Smooth muscle cell (in vitro differentiated cells): ENCODE results near the gene FAM20C. TPM values are rescaled to one million over a fixed set of nuclear protein-coding genes. Genes with fewer than 3 reads are reported as not detected.

Source experiments
- DNase-seq: peaks from one replicate; lab custom pipeline; 2025; ENCODE audit not compliant: unreplicated experiment; lab: John Stamatoyannopoulos, UW
- H2AFZ ChIP-seq: fragments of 200-600 bp; sonication (generic); 2 replicates; pipeline ENCODE4 v1.6.0; 2016; ENCODE audit warnings: antibody characterized with exemption, low read depth, mild to moderate bottlenecking
- H3F3A ChIP-seq: fragments of 200-600 bp; sonication (generic); 2 replicates; pipeline ENCODE4 v1.6.0; 2017; ENCODE audit warnings: antibody characterized with exemption, low read depth
- H3K27ac ChIP-seq: fragments of 200-600 bp; sonication (generic); 2 replicates; pipeline ENCODE4 v1.5.1; 2016; ENCODE audit warnings: low read depth, mild to moderate bottlenecking
- H3K27me3 ChIP-seq: fragments of 200-600 bp; sonication (generic); 2 replicates; pipeline ENCODE4 v1.6.1; 2016; ENCODE audit warnings: low read depth, mild to moderate bottlenecking
- H3K36me3 ChIP-seq: fragments of 200-600 bp; sonication (generic); 2 replicates; pipeline ENCODE4 v1.5.1; 2016; ENCODE audit warnings: low read depth
- H3K4me1 ChIP-seq: fragments of 200-600 bp; sonication (generic); 2 replicates; pipeline ENCODE4 v1.5.1; 2016; ENCODE audit warnings: low read depth
- H3K4me2 ChIP-seq: fragments of 200-600 bp; sonication (generic); 2 replicates; pipeline ENCODE4 v1.6.0; 2016; ENCODE audit warnings: mild to moderate bottlenecking
- H3K4me3 ChIP-seq: fragments of 200-600 bp; sonication (generic); 2 replicates; pipeline ENCODE4 v1.5.1; 2016; ENCODE audit warnings: mild to moderate bottlenecking
- H3K79me2 ChIP-seq: fragments of 200-600 bp; sonication (generic); 2 replicates; pipeline ENCODE4 v1.6.0; 2016; ENCODE audit warnings: low read depth, mild to moderate bottlenecking
- H3K9ac ChIP-seq: fragments of 200-600 bp; sonication (generic); 2 replicates; pipeline ENCODE4 v1.6.0; 2016; ENCODE audit warnings: low read depth
- H3K9me3 ChIP-seq: fragments of 200-600 bp; sonication (generic); replicated peaks from 2 replicates; pipeline ENCODE4 v1.5.1; 2016; ENCODE audit warnings: low read depth
- H4K20me1 ChIP-seq: fragments of 200-600 bp; sonication (generic); 2 replicates; pipeline ENCODE4 v1.6.0; 2016; ENCODE audit warnings: low read depth
- WGBS: methylation state at CpG from one replicate; pipeline ENCODE4 v1.1.7; 2016; ENCODE audit warnings: low lambda C conversion rate; 5-methylcytosine and 5-hydroxymethylcytosine counted together
- polyA plus RNA-seq: library from polyadenylated mRNA; unstranded; fragments of >200 nt; fragmentation: Nextera tagmentation; extraction: Ambion mirVana; gene quantifications from 2 replicates; pipeline ENCODE4 v1.2.1, GENCODE V29; 2016
- total RNA-seq: library from RNA; depleted of rRNA; stranded (reverse); fragments of >200 nt; gene quantifications from 2 replicates; pipeline ENCODE4 v1.2.3, GENCODE V29; 2014
- TF ChIP-seq, protein P1 (sequence below): fragments of 200-600 bp; sonication (generic); IDR thresholded peaks from 2 replicates; pipeline ENCODE4 v1.5.1; 2017; ENCODE audit warnings: borderline replicate concordance, mild to moderate bottlenecking, antibody characterized with exemption; ENCODE audit not compliant: insufficient read depth, poor library complexity, severe bottlenecking

FAM20C gene
- total and polyA plus RNA-seq, 2 experiments from 2014 or later, result 5.6 to 6.2 TPM

DNA sequence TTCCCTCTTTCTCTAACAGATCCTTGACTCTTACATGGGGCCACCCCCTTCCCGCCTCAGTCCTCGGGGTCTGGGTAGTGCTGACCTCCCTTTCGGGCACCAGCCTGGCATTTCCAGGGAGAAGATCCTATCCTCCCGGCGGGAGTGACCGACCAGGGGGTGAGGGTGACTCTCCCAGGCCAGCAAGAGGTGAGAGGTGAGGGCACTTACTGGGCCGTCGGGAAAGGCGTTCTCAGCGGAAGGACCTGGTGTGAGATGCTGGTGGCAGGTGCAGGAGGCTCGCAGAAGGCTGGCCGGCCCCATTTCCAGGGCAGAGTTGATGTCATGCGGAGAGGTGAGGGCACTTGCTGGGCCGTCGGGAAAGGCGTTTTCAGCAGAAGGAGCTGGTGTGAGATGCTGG is 93.4 kb downstream of the FAM20C start:
- H4K20me1 ChIP-seq, result no peaks in the 10 kb centered on the region
- no peak for DNase-seq
- H3F3A ChIP-seq, result no peaks in the 10 kb centered on the region
- no peak overlapping the region for H3K9ac ChIP-seq
- H3K9me3 ChIP-seq, result no peaks in the 10 kb centered on the region
- no peak overlapping the region for H3K4me3 ChIP-seq
- TF ChIP-seq, protein P1, sequence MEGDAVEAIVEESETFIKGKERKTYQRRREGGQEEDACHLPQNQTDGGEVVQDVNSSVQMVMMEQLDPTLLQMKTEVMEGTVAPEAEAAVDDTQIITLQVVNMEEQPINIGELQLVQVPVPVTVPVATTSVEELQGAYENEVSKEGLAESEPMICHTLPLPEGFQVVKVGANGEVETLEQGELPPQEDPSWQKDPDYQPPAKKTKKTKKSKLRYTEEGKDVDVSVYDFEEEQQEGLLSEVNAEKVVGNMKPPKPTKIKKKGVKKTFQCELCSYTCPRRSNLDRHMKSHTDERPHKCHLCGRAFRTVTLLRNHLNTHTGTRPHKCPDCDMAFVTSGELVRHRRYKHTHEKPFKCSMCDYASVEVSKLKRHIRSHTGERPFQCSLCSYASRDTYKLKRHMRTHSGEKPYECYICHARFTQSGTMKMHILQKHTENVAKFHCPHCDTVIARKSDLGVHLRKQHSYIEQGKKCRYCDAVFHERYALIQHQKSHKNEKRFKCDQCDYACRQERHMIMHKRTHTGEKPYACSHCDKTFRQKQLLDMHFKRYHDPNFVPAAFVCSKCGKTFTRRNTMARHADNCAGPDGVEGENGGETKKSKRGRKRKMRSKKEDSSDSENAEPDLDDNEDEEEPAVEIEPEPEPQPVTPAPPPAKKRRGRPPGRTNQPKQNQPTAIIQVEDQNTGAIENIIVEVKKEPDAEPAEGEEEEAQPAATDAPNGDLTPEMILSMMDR, result no peak
- H3K27me3 ChIP-seq, result no peaks in the 10 kb centered on the region
- no peaks in the 10 kb centered on the region for H3K36me3 ChIP-seq
- no peaks in the 10 kb centered on the region for H3K4me1 ChIP-seq
- H3K79me2 ChIP-seq, result no peaks in the 10 kb centered on the region
- no peak overlapping the region for H3K27ac ChIP-seq
- no peak overlapping the region for H2AFZ ChIP-seq
- WGBS, result 84% methylated on average over 16 of the region's 16 CpGs
- no peak overlapping the region for H3K4me2 ChIP-seq

DNA sequence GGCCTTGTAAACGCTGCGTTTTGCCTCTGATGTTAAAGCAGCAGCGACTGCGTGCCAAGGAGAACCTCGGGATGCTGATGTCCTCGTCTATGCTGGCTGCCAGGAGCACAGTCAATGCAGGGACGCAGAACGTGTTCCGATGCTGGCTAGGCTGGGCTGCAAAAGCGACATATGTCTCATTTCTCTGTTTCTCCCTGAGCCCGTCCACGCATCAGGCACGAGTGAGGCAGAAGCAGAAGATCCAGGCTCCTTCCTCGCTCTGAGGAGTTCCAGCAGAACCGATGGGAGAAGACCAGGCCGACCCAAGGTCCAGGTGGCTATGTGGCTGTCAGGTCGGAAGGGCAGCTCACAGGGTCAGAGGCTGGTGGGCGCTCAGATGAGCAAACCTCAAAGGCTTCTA is 93.9 kb downstream of the FAM20C start:
- no peaks in the 10 kb centered on the region for H3K36me3 ChIP-seq
- TF ChIP-seq, protein P1, result no peak
- H3K4me2 ChIP-seq, result no peak overlapping the region
- H3K4me1 ChIP-seq, result no peaks in the 10 kb centered on the region
- H3K79me2 ChIP-seq, result no peaks in the 10 kb centered on the region
- H3K27me3 ChIP-seq, result no peaks in the 10 kb centered on the region
- H3K4me3 ChIP-seq, result no peak overlapping the region
- H3K27ac ChIP-seq, result no peak overlapping the region
- H2AFZ ChIP-seq, result no peak overlapping the region
- H3K9ac ChIP-seq, result no peak overlapping the region
- no peak for DNase-seq
- no peaks in the 10 kb centered on the region for H4K20me1 ChIP-seq
- 95% methylated on average over 18 of the region's 18 CpGs for WGBS
- no peaks in the 10 kb centered on the region for H3K9me3 ChIP-seq
- H3F3A ChIP-seq, result no peaks in the 10 kb centered on the region

DNA sequence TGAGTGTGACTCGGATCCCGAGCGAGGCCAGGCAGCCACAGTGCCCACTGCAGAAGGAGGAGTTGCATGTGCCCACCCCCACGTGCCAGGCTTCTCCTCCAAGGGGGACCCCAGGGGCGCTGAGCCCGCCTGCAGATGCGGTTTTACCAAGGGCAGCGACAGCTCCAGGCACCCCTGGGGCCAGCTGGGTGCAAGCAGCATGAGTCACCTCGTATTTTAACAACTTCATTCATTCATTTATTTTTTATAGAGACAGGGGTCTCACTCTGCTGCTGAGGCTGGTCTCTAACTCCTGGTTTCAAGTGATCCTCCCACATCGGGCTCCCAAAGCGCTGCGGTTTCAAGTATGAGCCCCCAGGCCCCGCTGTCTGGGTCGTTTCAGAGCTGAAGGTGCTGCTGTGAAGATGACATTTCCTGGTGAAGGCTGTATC is 96.3 kb downstream of the FAM20C start:
- Histone ChIP-seq H3K9me3 (no peaks in the 10 kb centered on the region), H3K9ac (no peak overlapping the region), H3K4me1 (no peaks in the 10 kb centered on the region), H3K79me2 (no peaks in the 10 kb centered on the region), H3K36me3 (no peaks in the 10 kb centered on the region), H4K20me1 (no peaks in the 10 kb centered on the region), H3K27me3 (no peaks in the 10 kb centered on the region), H3K27ac (no peak overlapping the region), H3K4me2 (no peak overlapping the region), H3F3A (no peaks in the 10 kb centered on the region), H2AFZ (no peak overlapping the region), H3K4me3 (no peak overlapping the region)
- TF ChIP-seq, protein P1, result no peak
- DNase-seq, result no peak
- WGBS, result 95% methylated on average over 14 of the region's 14 CpGs

DNA sequence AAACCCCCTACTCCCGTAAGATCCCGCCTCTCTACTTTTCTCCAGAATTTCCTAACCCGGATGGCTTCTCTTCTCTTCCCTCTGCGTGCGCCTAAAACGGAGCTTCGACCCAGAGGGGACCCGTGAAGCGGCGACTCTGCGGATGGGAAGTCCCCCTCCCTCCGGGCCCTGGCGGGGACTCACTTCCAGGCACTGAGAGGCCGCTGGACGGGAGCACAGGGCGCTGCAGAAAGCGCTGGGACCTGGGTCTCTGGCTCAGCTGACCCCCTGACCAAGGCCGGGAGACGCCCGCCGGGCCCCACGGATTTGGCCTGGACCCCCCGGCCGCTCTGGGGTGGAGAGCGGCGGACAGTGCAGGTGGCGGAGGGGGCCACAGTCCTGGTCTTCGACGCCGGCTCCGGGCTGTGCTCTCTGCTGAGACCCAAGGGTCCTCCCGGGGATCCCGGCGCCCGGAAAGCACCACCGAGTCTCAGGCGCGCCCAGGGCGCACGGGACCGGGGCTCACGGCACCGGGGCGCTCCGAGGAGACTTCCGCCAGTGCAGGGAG is 96.9 kb downstream of the FAM20C start:
- WGBS, result 97% methylated on average over 25 of the region's 46 CpGs
- H3K27ac ChIP-seq, result no peak overlapping the region
- no peak overlapping the region for H2AFZ ChIP-seq
- no peaks in the 10 kb centered on the region for H3F3A ChIP-seq
- no peak overlapping the region for H3K9ac ChIP-seq
- H3K4me1 ChIP-seq, result no peaks in the 10 kb centered on the region
- H3K4me2 ChIP-seq, result no peak overlapping the region
- H4K20me1 ChIP-seq, result no peaks in the 10 kb centered on the region
- no peak overlapping the region for H3K4me3 ChIP-seq
- no peaks in the 10 kb centered on the region for H3K9me3 ChIP-seq
- H3K79me2 ChIP-seq, result no peaks in the 10 kb centered on the region
- no peaks in the 10 kb centered on the region for H3K27me3 ChIP-seq
- TF ChIP-seq, protein P1, result no peak
- no peak for DNase-seq
- H3K36me3 ChIP-seq, result no peaks in the 10 kb centered on the region
